ENCODE results near the gene CTXND2. TPM values are rescaled to one million over a fixed set of nuclear protein-coding genes. Genes with fewer than 3 reads are reported as not detected.
"Not testable (repeated sequence)": the region's sequence is repeated elsewhere in the genome, so short reads cannot be mapped to it uniquely, and the experiment has no call there.

Gene CTXND2
- polyA plus RNA-seq, 1 donor from 2014 or later, result not detected

DNA sequence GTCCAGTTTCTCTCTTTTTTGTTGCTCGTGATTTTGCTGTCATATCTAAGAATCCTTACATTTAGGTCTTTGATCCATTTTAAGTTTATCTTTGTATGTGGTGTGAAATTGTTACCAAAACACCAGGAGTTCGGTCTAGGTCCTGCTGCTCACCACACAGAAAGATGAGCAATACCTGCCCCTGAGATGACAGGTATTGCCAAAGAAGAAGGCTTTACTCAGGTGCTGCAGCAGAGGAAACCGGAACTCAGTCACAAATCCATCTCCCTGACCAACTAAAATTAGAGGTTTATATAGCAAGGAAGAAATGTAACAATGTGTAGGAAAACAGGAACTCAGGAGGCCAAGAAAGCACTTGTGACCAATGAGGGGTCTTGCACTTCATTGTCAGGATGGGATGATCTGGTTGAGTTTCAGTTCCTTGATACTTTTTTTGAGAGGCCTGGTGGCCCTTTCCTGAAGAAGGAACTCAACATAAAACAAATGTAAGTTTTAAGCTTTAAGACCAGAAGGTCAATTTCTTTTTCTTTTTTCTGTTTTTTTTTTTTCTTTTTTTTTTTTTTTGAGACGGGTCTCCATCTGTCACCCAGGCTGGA, 22.7 kb downstream of the CTXND2 start:
- Mint-ChIP-seq H3K9me3 (no peaks in the 10 kb centered on the region), H3K4me3 (no peak overlapping the region), H3K27me3 (no peaks in the 10 kb centered on the region), H3K4me1 (peaks cover 2 to 5% (median 2%) of the 10 kb centered on the region in 3 donors), H3K36me3 (no peaks in the 10 kb centered on the region), H3K27ac (no peak overlapping the region)

- H3K27me3 Mint-ChIP-seq, result no peaks in the 10 kb centered on the region
- no peak overlapping the region for H3K4me3 Mint-ChIP-seq
- H3K27ac Mint-ChIP-seq, result no peak overlapping the region
- H3K9me3 Mint-ChIP-seq, result no peaks in the 10 kb centered on the region
- H3K4me1 Mint-ChIP-seq, result peaks cover 2 to 5% (median 2%) of the 10 kb centered on the region in 3 donors
- H3K36me3 Mint-ChIP-seq, result no peaks in the 10 kb centered on the region
Observed at GRCh38 chr1:150912623-150913022, 25.7 kb downstream of the CTXND2 start.

GRCh38 chr1:150917387-150917786, 30.5 kb downstream of the CTXND2 start:
- no peak overlapping the region for H3K27ac Mint-ChIP-seq
- H3K4me1 Mint-ChIP-seq, result peaks cover 3 to 5% (median 3%) of the 10 kb centered on the region in 3 donors

DNA sequence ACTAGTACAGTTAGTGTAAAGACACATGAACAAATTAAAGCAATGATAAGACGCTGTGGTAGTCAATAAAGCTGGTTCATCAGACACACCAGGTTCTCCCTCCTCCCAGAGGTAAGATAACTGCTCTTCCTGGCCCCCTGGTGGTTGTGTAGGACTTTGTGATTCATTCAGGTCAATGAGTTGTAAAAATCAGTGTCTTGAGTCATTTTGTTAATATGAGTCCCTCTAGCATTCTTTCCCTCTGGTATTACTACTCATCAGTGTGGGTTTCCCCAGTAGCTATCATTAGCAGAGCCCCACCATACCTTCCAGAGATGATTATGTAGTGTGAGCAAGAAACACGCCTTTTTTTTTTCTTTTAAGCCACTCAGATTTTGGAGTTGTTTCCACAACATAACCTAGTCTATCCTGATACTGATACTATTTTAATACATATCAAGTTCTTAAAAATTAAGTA, 35.6 kb downstream of the CTXND2 start:
- H3K9me3 Mint-ChIP-seq, result no peaks in the 10 kb centered on the region
- H3K4me1 Mint-ChIP-seq, result peaks cover 11 to 14% (median 12%) of the 10 kb centered on the region in 3 donors
- peaks cover under 1% of the 10 kb centered on the region for H3K36me3 Mint-ChIP-seq
- no peaks in the 10 kb centered on the region for H3K27me3 Mint-ChIP-seq
- peak overlapping the region in 1 of 3 donors; percentile 81 for H3K27ac Mint-ChIP-seq
- peak overlapping the region in 2 of 4 donors; percentile 37 to 73 for H3K4me3 Mint-ChIP-seq

More at GRCh38 chr1:150917387-150917786, 30.5 kb downstream of the CTXND2 start:
- no peak overlapping the region for H3K4me3 Mint-ChIP-seq
- no peaks in the 10 kb centered on the region for H3K27me3 Mint-ChIP-seq
- no peaks in the 10 kb centered on the region for H3K36me3 Mint-ChIP-seq
- H3K9me3 Mint-ChIP-seq, result no peaks in the 10 kb centered on the region

DNA sequence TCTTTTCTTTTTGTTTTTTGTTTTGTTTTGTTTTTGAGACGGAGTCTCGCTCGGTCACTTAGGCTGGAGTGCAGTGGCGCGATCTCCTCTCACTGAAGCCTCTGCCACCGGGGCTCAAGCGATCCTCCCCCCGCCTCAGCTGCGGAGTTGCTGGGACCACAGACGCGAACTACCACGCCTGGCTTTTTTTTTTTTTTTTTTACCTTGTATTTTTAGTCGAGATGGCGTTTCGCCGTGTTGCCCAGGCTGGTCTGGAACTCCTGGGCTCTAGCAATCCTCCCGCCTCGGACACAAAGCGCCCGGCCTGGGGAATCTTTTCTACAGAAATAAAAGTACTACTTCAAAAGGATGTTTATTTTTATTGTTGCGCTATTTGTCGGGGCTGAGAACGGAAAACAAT, 38.1 kb downstream of the CTXND2 start:
- Mint-ChIP-seq H3K27me3 (no peaks in the 10 kb centered on the region), H3K36me3 (peaks cover 8% of the 10 kb centered on the region), H3K27ac (peak overlapping the region in 1 of 3 donors; percentile 98), H3K4me1 (peaks cover 12 to 22% (median 21%) of the 10 kb centered on the region in 3 donors), H3K9me3 (no peaks in the 10 kb centered on the region), H3K4me3 (peak overlapping the region; percentile 89 to 99 (median 97))

GRCh38 chr1:150926097-150926741, 39.3 kb downstream of the CTXND2 start, which contains the start of gene SETDB1:
SETDB1 (plus strand) TSS chr1:150926363; CDS start chr1:150927715, 1,352 bp downstream.
- H3K27ac Mint-ChIP-seq, result peak within 1 kb of the TSS; percentile 86 to 98 (median 98)
- peaks cover 12 to 22% (median 21%) of the 10 kb centered on the region in 3 donors for H3K4me1 Mint-ChIP-seq
- no peaks in the 10 kb centered on the region for H3K9me3 Mint-ChIP-seq
- peak within 1 kb of the TSS; percentile 89 to 99 (median 97) for H3K4me3 Mint-ChIP-seq
- no peaks in the 10 kb centered on the region for H3K27me3 Mint-ChIP-seq
- peaks cover 11% of the 10 kb centered on the region for H3K36me3 Mint-ChIP-seq

GRCh38 chr1:150927624-150928023, 40.7 kb downstream of the CTXND2 start:
- H3K4me3 Mint-ChIP-seq, result peak overlapping the region; percentile 89 to 99 (median 97)
- peaks cover 0 to 3% (median 0%) of the 10 kb centered on the region in 3 donors for H3K9me3 Mint-ChIP-seq
- H3K27me3 Mint-ChIP-seq, result no peaks in the 10 kb centered on the region
- H3K27ac Mint-ChIP-seq, result peak overlapping the region in 2 of 3 donors; percentile 86 to 98
- peaks cover 6 to 15% (median 15%) of the 10 kb centered on the region in 3 donors for H3K4me1 Mint-ChIP-seq
- H3K36me3 Mint-ChIP-seq, result peaks cover 18% of the 10 kb centered on the region

DNA sequence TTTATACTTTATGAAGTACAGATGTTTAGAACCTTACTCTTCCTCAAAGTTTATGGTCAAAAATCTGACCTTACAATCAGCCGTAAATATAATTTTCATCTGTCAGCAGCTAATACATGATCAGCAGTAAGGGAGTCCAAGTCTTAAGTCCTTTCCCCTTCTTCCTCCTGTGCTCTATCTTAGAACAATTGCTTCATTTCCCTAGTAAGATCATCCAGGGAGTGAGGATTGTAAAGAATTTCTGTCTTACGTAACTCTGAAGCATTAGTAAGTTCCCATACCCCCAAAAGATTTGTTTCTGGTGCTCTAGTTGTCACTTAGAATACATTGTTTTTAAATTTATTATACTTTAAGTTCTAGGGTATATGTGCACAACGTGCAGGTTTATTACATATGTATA, 41.4 kb downstream of the CTXND2 start:
- H3K4me1 Mint-ChIP-seq, result peaks cover 5 to 14% (median 13%) of the 10 kb centered on the region in 3 donors
- H3K27me3 Mint-ChIP-seq, result no peaks in the 10 kb centered on the region
- H3K4me3 Mint-ChIP-seq, result peak overlapping the region in 3 of 4 donors; percentile 41 to 57 (median 43)
- H3K9me3 Mint-ChIP-seq, result peaks cover 0 to 3% (median 0%) of the 10 kb centered on the region in 3 donors
- H3K36me3 Mint-ChIP-seq, result peaks cover 18% of the 10 kb centered on the region
- H3K27ac Mint-ChIP-seq, result no peak overlapping the region

GRCh38 chr1:150928775-150929174, 41.8 kb downstream of the CTXND2 start:
- not testable (repeated sequence) for H3K27me3 Mint-ChIP-seq, H3K9me3 Mint-ChIP-seq
- peaks cover 5 to 14% (median 13%) of the 10 kb centered on the region in 3 donors for H3K4me1 Mint-ChIP-seq
- peak overlapping the region in 1 of 3 donors; percentile 78 for H3K27ac Mint-ChIP-seq
- H3K4me3 Mint-ChIP-seq, result peak overlapping the region in 1 of 4 donors; percentile 57
- peaks cover 18% of the 10 kb centered on the region for H3K36me3 Mint-ChIP-seq

- peak overlapping the region in 1 of 3 donors; percentile 70 for H3K27ac Mint-ChIP-seq
- H3K36me3 Mint-ChIP-seq, result peaks cover 30% of the 10 kb centered on the region
- peaks cover 0 to 3% (median 0%) of the 10 kb centered on the region in 3 donors for H3K9me3 Mint-ChIP-seq
- H3K4me3 Mint-ChIP-seq, result peak overlapping the region in 2 of 4 donors; percentile 3 to 48
- no peaks in the 10 kb centered on the region for H3K27me3 Mint-ChIP-seq
- H3K4me1 Mint-ChIP-seq, result peaks cover 12 to 26% (median 24%) of the 10 kb centered on the region in 3 donors
Observed at GRCh38 chr1:150931773-150932172, 44.8 kb downstream of the CTXND2 start.

DNA sequence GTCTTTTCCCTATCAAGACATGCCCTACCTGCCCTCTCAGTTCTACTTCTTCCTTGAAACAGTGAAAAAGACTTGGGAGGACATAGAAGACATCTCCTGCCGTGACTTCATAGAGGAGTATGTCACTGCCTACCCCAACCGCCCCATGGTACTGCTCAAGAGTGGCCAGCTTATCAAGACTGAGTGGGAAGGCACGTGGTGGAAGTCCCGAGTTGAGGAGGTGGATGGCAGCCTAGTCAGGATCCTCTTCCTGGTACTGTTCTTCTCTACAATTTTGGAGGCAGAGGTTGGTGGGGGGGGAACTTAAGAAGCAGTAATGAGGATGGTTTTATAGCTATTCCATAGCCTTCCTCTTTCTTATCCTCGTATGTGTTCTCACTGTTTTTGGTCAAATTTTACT, 57.9 kb downstream of the CTXND2 start:
- Mint-ChIP-seq H3K36me3 (peaks cover 17% of the 10 kb centered on the region), H3K4me3 (no peak overlapping the region)

DNA sequence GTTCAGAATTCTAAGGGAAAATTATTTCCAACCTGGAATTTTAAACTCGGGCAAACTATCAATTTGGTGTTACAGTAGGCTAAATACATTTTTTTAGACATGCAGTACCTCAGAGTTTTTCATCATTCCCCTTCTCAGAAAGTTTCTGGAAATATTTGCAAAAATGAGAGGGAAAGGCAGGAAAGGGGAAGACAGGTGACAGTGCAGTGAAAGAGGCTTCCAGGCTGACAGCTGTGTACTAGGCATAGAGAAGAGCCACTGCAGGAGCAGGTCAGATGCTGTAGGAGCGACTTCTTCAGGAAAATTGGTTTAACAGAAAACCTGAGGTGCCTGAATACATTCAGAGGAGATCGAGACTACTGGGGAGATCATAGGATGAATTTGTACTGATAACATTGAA, 67.8 kb downstream of the CTXND2 start:
- Mint-ChIP-seq H3K36me3 (peaks cover 11% of the 10 kb centered on the region), H3K9me3 (no peaks in the 10 kb centered on the region), H3K4me3 (no peak overlapping the region), H3K4me1 (peaks cover 0 to 3% (median 0%) of the 10 kb centered on the region in 3 donors), H3K27ac (no peak overlapping the region), H3K27me3 (no peaks in the 10 kb centered on the region)

More for the DNA sequence above, 57.9 kb downstream of the CTXND2 start:
- Mint-ChIP-seq H3K27me3 (no peaks in the 10 kb centered on the region), H3K9me3 (no peaks in the 10 kb centered on the region), H3K27ac (no peak overlapping the region), H3K4me1 (no peaks in the 10 kb centered on the region)

- no peak overlapping the region for H3K4me3 Mint-ChIP-seq
- peaks cover 11% of the 10 kb centered on the region for H3K36me3 Mint-ChIP-seq
- H3K4me1 Mint-ChIP-seq, result peaks cover 0 to 5% (median 0%) of the 10 kb centered on the region in 3 donors
- H3K27ac Mint-ChIP-seq, result peak overlapping the region in 1 of 3 donors; percentile 92
- H3K9me3 Mint-ChIP-seq, result no peaks in the 10 kb centered on the region
- H3K27me3 Mint-ChIP-seq, result no peaks in the 10 kb centered on the region
Observed at GRCh38 chr1:150955280-150955679, 68.3 kb downstream of the CTXND2 start.

DNA sequence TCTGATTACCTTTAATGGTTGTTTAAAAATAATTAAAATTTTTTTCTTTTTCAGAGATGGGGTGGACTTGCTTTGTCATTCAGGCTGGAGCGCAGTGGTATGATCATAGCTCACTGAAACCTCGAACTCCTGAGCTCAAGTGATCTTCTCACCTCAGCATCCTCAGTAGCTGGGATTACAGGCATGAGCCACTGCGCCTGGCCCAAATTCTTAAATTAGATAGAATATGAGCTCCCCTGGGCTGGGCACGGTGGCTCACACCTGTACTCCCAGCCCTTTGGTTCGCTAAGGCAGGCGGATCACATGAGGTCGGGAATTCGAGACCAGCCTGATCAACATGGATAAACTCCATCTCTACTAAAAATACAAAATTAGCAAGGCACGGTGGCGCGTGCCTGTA, 70.7 kb downstream of the CTXND2 start:
- no peaks in the 10 kb centered on the region for H3K9me3 Mint-ChIP-seq
- H3K27me3 Mint-ChIP-seq, result no peaks in the 10 kb centered on the region
- peaks cover 0 to 3% (median 0%) of the 10 kb centered on the region in 3 donors for H3K4me1 Mint-ChIP-seq
- peaks cover 10% of the 10 kb centered on the region for H3K36me3 Mint-ChIP-seq
- H3K27ac Mint-ChIP-seq, result no peak overlapping the region
- no peak overlapping the region for H3K4me3 Mint-ChIP-seq

DNA sequence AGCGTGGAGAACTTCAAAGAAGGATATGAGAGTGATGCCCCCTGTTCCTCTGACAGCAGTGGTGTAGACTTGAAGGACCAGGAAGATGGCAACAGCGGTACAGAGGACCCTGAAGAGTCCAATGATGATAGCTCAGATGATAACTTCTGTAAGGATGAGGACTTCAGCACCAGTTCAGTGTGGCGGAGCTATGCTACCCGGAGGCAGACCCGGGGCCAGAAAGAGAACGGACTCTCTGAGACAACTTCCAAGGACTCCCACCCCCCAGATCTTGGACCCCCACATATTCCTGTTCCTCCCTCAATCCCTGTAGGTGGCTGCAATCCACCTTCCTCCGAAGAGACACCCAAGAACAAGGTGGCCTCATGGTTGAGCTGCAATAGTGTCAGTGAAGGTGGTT, 73.7 kb downstream of the CTXND2 start:
- peaks cover 4% of the 10 kb centered on the region for H3K36me3 Mint-ChIP-seq
- peaks cover 0 to 2% (median 0%) of the 10 kb centered on the region in 3 donors for H3K4me1 Mint-ChIP-seq
- H3K27ac Mint-ChIP-seq, result no peak overlapping the region
- no peaks in the 10 kb centered on the region for H3K9me3 Mint-ChIP-seq
- no peak overlapping the region for H3K4me3 Mint-ChIP-seq
- H3K27me3 Mint-ChIP-seq, result no peaks in the 10 kb centered on the region
